Fibroblast of lung (primary cell): ENCODE results near the gene MAPKBP1. TPM values are rescaled to one million over a fixed set of nuclear protein-coding genes. Genes with fewer than 3 reads are reported as not detected.

Experiments used
- DNase-seq, 2 donors: peaks; one replicate each; pipeline versions ENCODE4 v3.0.0 to v3.0.0-alpha.2; 2010; ENCODE audit warnings: low read depth in 2 of 2
- H2AFZ ChIP-seq: 2 replicates; pipeline ENCODE4 v1.5.1; 2012; ENCODE audit warnings: low read length, control low read depth, inconsistent platforms
- H3K27ac ChIP-seq: 2 replicates; pipeline ENCODE4 v1.5.1; 2011; ENCODE audit warnings: low read length, control low read depth; ENCODE audit not compliant: insufficient read depth
- H3K27me3 ChIP-seq: 2 replicates; pipeline ENCODE4 v1.5.1; 2011; ENCODE audit warnings: mild to moderate bottlenecking, low read length; ENCODE audit not compliant: control insufficient read depth, insufficient read depth
- H3K36me3 ChIP-seq: 2 replicates; pipeline ENCODE4 v1.5.1; 2011; ENCODE audit warnings: low read length; ENCODE audit not compliant: control insufficient read depth, insufficient read depth
- H3K4me1 ChIP-seq: 2 replicates; pipeline ENCODE4 v1.5.1; 2011; ENCODE audit warnings: low read length; ENCODE audit not compliant: control insufficient read depth, insufficient read depth; ENCODE audit errors: extremely low read depth
- H3K4me2 ChIP-seq: 2 replicates; pipeline ENCODE4 v1.5.1; 2011; ENCODE audit warnings: low read length, control low read depth; ENCODE audit not compliant: insufficient read depth; ENCODE audit errors: extremely low read depth
- H3K4me3 ChIP-seq, 4 experiments: fragments of 200-600 bp in 1 of 4; sonication (generic) in 1 of 4; replicated peaks in 1 of 4; 2 replicates each; pipeline ENCODE4 v1.5.1; 2011 to 2016; ENCODE audit warnings: low read length in 4 of 4, low read depth in 3 of 4, mild to moderate bottlenecking in 3 of 4, control low read depth in 2 of 4, inconsistent platforms in 1 of 4, mixed read lengths in 1 of 4; ENCODE audit not compliant: insufficient read depth in 1 of 4; ENCODE audit errors: control extremely low read depth in 1 of 4
- H3K79me2 ChIP-seq: 2 replicates; pipeline ENCODE4 v1.5.1; 2012; ENCODE audit warnings: mild to moderate bottlenecking, low read length, inconsistent platforms; ENCODE audit not compliant: control insufficient read depth, insufficient read depth
- H3K9ac ChIP-seq: 2 replicates; pipeline ENCODE4 v1.5.1; 2011; ENCODE audit warnings: mild to moderate bottlenecking, low read length, control low read depth; ENCODE audit not compliant: insufficient read depth
- H3K9me3 ChIP-seq: 2 replicates; pipeline ENCODE4 v1.5.1; 2012; ENCODE audit warnings: low read depth, low read length; ENCODE audit not compliant: control insufficient read depth, insufficient read depth
- H4K20me1 ChIP-seq: 2 replicates; pipeline ENCODE4 v1.5.1; 2011; ENCODE audit warnings: low read length; ENCODE audit not compliant: control insufficient read depth, insufficient read depth; ENCODE audit errors: extremely low read depth
- EZH2 ChIP-seq: IDR thresholded peaks from 2 replicates; pipeline ENCODE4 v1.5.1; 2012; ENCODE audit warnings: low read length, control low read depth, mild to moderate bottlenecking; ENCODE audit errors: missing control alignments
- polyA plus RNA-seq, 2 donors: library from polyadenylated mRNA; depleted of rRNA in 1 of 2; stranded (reverse) in 1 of 2; unstranded in 1 of 2; fragments of >200 nt; gene quantifications; 2 replicates each; pipeline ENCODE4 v1.2.1, GENCODE V29; 2011 to 2012; ENCODE audit warnings: missing spikeins in 1 of 2
- total RNA-seq: library from RNA; depleted of rRNA; stranded (reverse); fragments of >200 nt; gene quantifications from 2 replicates; pipeline ENCODE4 v1.2.1, GENCODE V29; 2014
- TF ChIP-seq, protein P1 (sequence below), 2 donors: IDR thresholded peaks in 1 of 2; conservative IDR thresholded peaks in 1 of 2; 1 replicate in 1 of 2; 2 replicates in 1 of 2; pipeline ENCODE4 v1.5.1; 2011 to 2012; ENCODE audit warnings: low read length in 2 of 2, control low read depth in 1 of 2, inconsistent platforms in 1 of 2, low read depth in 1 of 2, mild to moderate bottlenecking in 1 of 2

The MAPKBP1 gene
- total and polyA plus RNA-seq, 2 donors (not counting 1 experiment from before 2014, with no cell fraction given): 2.8 to 20.8 TPM

- no peak for DNase-seq
- Histone ChIP-seq H3K36me3 (peaks cover 7% of the 10 kb centered on the region), H2AFZ (no peak overlapping the region), H3K27ac (no peak overlapping the region), H3K27me3 (no peaks in the 10 kb centered on the region), H3K4me3 (no peak overlapping the region), H3K79me2 (no peaks in the 10 kb centered on the region), H3K4me2 (no peak overlapping the region), H4K20me1 (no peaks in the 10 kb centered on the region), H3K9ac (no peak overlapping the region), H3K4me1 (peaks cover 8% of the 10 kb centered on the region), H3K9me3 (no peaks in the 10 kb centered on the region)
- TF ChIP-seq EZH2: no peak
- TF ChIP-seq, protein P1, sequence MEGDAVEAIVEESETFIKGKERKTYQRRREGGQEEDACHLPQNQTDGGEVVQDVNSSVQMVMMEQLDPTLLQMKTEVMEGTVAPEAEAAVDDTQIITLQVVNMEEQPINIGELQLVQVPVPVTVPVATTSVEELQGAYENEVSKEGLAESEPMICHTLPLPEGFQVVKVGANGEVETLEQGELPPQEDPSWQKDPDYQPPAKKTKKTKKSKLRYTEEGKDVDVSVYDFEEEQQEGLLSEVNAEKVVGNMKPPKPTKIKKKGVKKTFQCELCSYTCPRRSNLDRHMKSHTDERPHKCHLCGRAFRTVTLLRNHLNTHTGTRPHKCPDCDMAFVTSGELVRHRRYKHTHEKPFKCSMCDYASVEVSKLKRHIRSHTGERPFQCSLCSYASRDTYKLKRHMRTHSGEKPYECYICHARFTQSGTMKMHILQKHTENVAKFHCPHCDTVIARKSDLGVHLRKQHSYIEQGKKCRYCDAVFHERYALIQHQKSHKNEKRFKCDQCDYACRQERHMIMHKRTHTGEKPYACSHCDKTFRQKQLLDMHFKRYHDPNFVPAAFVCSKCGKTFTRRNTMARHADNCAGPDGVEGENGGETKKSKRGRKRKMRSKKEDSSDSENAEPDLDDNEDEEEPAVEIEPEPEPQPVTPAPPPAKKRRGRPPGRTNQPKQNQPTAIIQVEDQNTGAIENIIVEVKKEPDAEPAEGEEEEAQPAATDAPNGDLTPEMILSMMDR (conservative IDR thresholded peaks at IDR 0.05 in 1 of 2, IDR thresholded peaks at IDR 0.05 in 1 of 2; ENCODE audit: low read depth in 1 of 2, low read length in 2 of 2): no peak
These were observed 38.6 kb downstream of the MAPKBP1 start for GRCh38 chr15:41812820-41813375.

- no peak overlapping the region for H3K4me3 ChIP-seq
- H3K9me3 ChIP-seq: no peaks in the 10 kb centered on the region
- peaks cover 7% of the 10 kb centered on the region for H3K36me3 ChIP-seq
- H2AFZ ChIP-seq: no peak overlapping the region
- no peaks in the 10 kb centered on the region for H4K20me1 ChIP-seq
- TF ChIP-seq EZH2: no peak
- TF ChIP-seq, protein P1 (conservative IDR thresholded peaks at IDR 0.05 in 1 of 2, IDR thresholded peaks at IDR 0.05 in 1 of 2; ENCODE audit: low read depth in 1 of 2, low read length in 2 of 2): no peak
- no peak overlapping the region for H3K9ac ChIP-seq
- no peaks in the 10 kb centered on the region for H3K27me3 ChIP-seq
- H3K27ac ChIP-seq: no peak overlapping the region
- no peak overlapping the region for H3K4me2 ChIP-seq
- H3K79me2 ChIP-seq: no peaks in the 10 kb centered on the region
- DNase-seq: no peak
- H3K4me1 ChIP-seq: peaks cover 8% of the 10 kb centered on the region
These were observed 39.1 kb downstream of the MAPKBP1 start for GRCh38 chr15:41813426-41813825.

- Histone ChIP-seq H3K79me2 (no peaks in the 10 kb centered on the region), H2AFZ (no peak overlapping the region), H3K4me2 (no peak overlapping the region), H3K27ac (no peak overlapping the region), H3K9me3 (no peaks in the 10 kb centered on the region), H3K4me3 (no peak overlapping the region), H3K36me3 (peaks cover 15% of the 10 kb centered on the region), H4K20me1 (no peaks in the 10 kb centered on the region), H3K4me1 (peaks cover under 1% of the 10 kb centered on the region), H3K27me3 (no peaks in the 10 kb centered on the region), H3K9ac (no peak overlapping the region)
- DNase-seq: no peak
- no peak for TF ChIP-seq EZH2
- TF ChIP-seq, protein P1 (conservative IDR thresholded peaks at IDR 0.05 in 1 of 2, IDR thresholded peaks at IDR 0.05 in 1 of 2; ENCODE audit: low read depth in 1 of 2, low read length in 2 of 2): no peak
These were observed 40.2 kb downstream of the MAPKBP1 start for GRCh38 chr15:41814534-41814933.
